Activated naive CD4-positive, alpha-beta T cell treated with anti-CD3 and anti-CD28 coated beads for 36 hours (primary cell): ENCODE measurements around the gene IRS2. TPM values are rescaled to one million over a fixed set of nuclear protein-coding genes. Genes with fewer than 3 reads are reported as not detected.

Experiments
- CTCF ChIA-PET: fragments of 350-600 bp; sonication (Branson Sonifier 250); formaldehyde crosslinking; loops from one replicate; lab custom pipeline; 2021; ENCODE audit warnings: antibody characterized with exemption; lab: Charles Lee
- DNase-seq: peaks from one replicate; pipeline ENCODE4 v3.0.0-alpha.2; 2020
- H3K27ac Mint-ChIP-seq: one replicate; pipeline ENCODE4 v1.8.0; 2021; ENCODE audit warnings: mild to moderate bottlenecking, mixed read lengths
- H3K27me3 Mint-ChIP-seq: one replicate; pipeline ENCODE4 v1.8.0; 2021; ENCODE audit warnings: low read depth, mixed read lengths
- H3K36me3 Mint-ChIP-seq: one replicate; pipeline ENCODE4 v1.8.0; 2021; ENCODE audit warnings: low read depth, mixed read lengths
- H3K4me1 Mint-ChIP-seq: one replicate; pipeline ENCODE4 v1.8.0; 2021; ENCODE audit warnings: low read depth, mixed read lengths
- H3K4me3 Mint-ChIP-seq: one replicate; pipeline ENCODE4 v1.8.0; 2021; ENCODE audit warnings: mild to moderate bottlenecking, moderate library complexity, mixed read lengths
- H3K9me3 Mint-ChIP-seq: one replicate; pipeline ENCODE4 v1.8.0; 2021; ENCODE audit warnings: mixed read lengths
- intact Hi-C: fragments of 100-400 bp; cut with micrococcal nuclease; formaldehyde crosslinking; loops from one replicate; pipeline ENCODE4 v1.15.1; 2023
- total RNA-seq, 2 experiments: library from RNA; stranded (reverse); gene quantifications; one replicate each; pipeline ENCODE4 v1.2.3, GENCODE V29; 2021

The IRS2 gene
- total RNA-seq, 2 experiments from 2014 or later: 3.0 to 3.3 TPM

DNA sequence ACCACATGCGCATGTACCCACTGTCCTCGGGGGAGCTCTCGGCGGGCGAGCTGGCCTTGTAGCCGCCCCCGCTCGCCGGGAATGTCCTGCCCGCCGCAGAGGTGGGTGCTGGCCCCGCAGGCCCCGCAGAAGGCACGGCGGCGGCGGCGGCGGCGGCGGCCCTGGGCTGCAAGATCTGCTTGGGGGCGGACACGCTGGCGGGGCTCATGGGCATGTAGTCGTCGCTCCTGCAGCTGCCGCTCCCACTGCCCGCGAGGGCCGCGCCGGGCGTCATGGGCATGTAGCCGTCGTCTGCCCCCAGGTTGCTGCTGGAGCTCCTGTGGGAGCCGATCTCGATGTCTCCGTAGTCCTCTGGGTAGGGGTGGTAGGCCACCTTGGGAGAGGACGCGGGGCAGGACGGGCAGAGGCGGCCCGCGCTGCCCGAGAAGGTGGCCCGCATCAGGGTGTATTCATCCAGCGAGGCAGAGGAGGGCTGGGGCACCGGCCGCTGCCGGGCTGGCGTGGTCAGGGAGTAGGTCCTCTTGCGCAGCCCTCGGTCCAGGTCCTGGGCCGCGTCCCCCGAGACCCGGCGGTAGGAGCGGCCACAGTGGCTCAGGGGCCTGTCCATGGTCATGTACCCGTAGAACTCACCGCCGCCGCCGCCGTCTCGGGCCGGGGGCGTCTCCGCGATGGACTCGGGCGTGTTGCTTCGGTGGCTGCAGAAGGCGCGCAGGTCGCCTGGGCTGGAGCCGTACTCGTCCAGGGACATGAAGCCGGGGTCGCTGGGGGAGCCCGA lies 2.4 kb downstream of the IRS2 start:
- Mint-ChIP-seq H3K4me1 (peaks cover 35% of the 10 kb centered on the region), H3K27ac (no peak overlapping the region), H3K27me3 (peaks cover 2% of the 10 kb centered on the region), H3K4me3 (no peak overlapping the region), H3K9me3 (no peaks in the 10 kb centered on the region), H3K36me3 (peaks cover 4% of the 10 kb centered on the region)
- intact Hi-C loops: loop anchor here (1.0 to 10.0 kb wide), 2 partner anchors 174 to 1459 kb away; no protein-coding TSS in a partner anchor
- no peak for DNase-seq
- CTCF ChIA-PET: interaction anchor here (0.9 to 1.2 kb wide), 2 partner anchors 52 to 377 kb away, joined by 3 read pairs; no protein-coding TSS in a partner anchor

DNA sequence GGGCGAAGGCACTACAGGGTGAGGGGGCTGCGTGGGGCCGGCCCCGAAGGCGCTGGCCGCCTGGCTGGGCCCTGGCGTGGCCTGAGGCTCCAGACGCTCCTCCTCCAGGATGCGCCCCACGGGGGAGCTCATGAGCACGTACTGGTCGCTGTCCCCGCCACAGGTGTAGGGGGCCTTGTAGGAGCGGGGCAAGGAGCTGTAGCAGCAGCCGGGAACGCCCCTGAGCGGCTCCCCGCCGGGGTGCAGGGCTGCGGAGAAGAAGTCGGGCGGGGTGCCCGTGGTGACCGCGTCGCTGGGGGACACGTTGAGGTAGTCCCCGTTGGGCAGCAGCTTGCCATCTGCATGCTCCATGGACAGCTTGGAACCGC lies 3.0 kb downstream of the IRS2 start:
- Mint-ChIP-seq H3K36me3 (peaks cover 4% of the 10 kb centered on the region), H3K27me3 (no peaks in the 10 kb centered on the region), H3K9me3 (no peaks in the 10 kb centered on the region), H3K4me1 (peaks cover 35% of the 10 kb centered on the region), H3K27ac (no peak overlapping the region), H3K4me3 (no peak overlapping the region)
- CTCF ChIA-PET: interaction anchor here (0.9 kb wide), 1 partner anchor 376 kb away, joined by 3 read pairs; no protein-coding TSS in a partner anchor
- intact Hi-C loops: loop anchor here (10.0 kb wide), 1 partner anchor 1459 kb away; no protein-coding TSS in a partner anchor
- no peak for DNase-seq

DNA sequence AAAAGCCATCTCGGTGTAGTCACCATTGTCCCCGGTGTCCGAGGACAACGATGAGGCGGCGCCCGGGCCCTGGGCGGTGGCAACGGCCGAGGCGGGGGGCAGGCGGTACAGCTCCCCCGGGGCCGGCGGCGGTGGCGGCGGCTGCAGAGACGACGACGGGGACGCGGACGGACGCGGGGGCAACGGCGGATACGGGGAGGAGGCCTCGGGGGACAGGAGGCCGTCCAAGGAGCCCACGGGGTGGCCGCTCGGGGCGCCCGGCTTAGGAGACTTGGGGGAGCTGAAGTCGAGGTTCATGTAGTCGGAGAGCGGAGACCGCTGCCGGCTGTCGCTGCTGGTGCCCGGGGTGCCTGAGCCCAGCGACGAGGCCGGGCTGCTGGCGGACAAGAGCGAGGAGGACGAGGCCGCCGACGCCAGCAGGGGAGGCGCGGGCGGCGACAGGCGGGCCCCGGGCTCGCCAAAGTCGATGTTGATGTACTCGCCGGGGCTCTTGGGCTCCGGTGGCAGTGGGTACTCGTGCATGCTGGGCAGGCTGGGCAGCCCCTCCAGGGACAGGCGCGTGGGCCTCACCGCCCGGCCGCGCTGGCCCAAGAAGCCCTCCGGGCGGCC lies 3.5 kb downstream of the IRS2 start:
- intact Hi-C loops: loop anchor here (10.0 kb wide), 1 partner anchor 1458 kb away; no protein-coding TSS in a partner anchor
- no peak overlapping the region for H3K4me3 Mint-ChIP-seq

DNA sequence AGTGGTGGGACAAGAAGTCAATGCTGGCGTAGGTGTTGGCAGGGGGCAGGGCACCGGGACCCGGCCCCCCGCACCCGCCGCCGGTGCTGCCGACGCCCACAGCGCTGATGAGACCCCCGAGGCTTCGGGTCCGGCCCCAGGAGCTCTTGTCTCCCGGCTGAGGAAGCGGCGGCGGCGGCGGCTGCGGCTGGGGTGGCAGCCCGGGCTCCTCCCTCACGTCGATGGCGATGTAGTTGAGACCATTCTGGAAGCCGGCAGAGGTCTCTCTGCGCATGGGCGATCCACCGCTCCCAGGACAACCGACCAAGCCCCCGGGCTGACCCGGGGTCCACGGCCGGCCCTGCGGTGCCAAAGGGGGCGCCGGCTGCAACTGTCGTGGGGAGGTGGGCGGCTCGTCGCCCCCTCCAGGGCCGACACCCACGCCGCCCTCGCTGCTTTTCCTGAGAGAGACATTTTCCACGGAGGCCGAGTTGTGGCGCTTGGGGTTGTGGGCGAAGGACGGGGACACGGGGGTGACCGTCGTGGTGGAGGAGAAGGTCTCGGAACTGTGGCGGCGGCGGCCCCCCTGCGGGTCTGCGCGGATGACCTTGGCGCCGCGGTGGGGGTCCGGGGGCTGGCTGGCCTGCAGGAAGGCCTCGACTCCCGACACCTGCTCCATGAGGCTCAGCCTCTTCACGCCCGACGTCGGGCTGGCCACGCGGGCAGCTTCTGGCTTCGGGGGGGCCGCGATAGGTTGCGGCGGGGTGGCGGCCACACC lies 4.1 kb downstream of the IRS2 start:
- Mint-ChIP-seq H3K36me3 (peaks cover 4% of the 10 kb centered on the region), H3K4me3 (no peak overlapping the region), H3K4me1 (peaks cover 39% of the 10 kb centered on the region), H3K27ac (no peak overlapping the region), H3K27me3 (no peaks in the 10 kb centered on the region), H3K9me3 (no peaks in the 10 kb centered on the region)
- CTCF ChIA-PET: no interaction called here
- intact Hi-C loops: loop anchor here (10.0 kb wide), 1 partner anchor 1457 kb away; no protein-coding TSS in a partner anchor
- DNase-seq: no peak

More for the DNA sequence above, 3.5 kb downstream of the IRS2 start:
- no peaks in the 10 kb centered on the region for H3K27me3 Mint-ChIP-seq
- peaks cover 36% of the 10 kb centered on the region for H3K4me1 Mint-ChIP-seq
- H3K36me3 Mint-ChIP-seq: peaks cover 4% of the 10 kb centered on the region
- H3K27ac Mint-ChIP-seq: no peak overlapping the region
- CTCF ChIA-PET: interaction anchor here (0.9 kb wide), 1 partner anchor 376 kb away, joined by 3 read pairs; no protein-coding TSS in a partner anchor
- no peaks in the 10 kb centered on the region for H3K9me3 Mint-ChIP-seq
- no peak for DNase-seq

DNA sequence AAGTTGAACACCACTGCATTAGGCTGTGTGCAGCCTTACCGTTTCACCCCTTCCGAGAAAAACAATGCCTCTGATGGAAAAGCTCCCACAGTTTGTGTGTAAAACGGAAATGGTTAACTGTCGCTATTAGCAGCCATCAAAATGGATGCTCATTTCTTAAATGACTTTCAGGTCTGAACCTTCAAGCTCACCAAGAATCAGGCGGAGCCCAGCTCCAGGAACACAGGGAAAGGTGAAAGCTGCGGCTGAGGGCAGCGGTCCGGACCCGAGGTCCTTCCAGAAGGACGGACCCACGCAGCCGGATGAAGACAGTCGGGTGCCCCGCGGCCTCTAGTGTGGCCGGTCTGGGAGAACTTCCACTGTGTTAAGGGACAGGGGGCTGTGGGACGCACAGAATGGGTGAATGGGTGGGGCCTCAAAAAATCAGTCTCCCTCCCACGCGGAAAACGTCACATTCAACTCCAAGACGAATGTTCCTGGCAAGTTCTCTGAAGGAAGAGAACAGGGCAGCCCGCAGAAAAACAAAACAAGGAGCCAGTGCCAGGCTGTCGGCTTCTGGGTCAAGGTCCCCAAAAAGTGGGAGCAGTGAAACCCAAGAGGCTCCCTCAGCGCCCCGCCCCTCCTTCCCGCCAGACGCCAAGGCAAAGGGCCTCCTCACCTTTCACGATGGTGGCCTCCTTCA lies 4.9 kb downstream of the IRS2 start:
- no peak overlapping the region for H3K4me3 Mint-ChIP-seq
- no peaks in the 10 kb centered on the region for H3K27me3 Mint-ChIP-seq
- peaks cover 4% of the 10 kb centered on the region for H3K36me3 Mint-ChIP-seq
- no peak overlapping the region for H3K27ac Mint-ChIP-seq
- intact Hi-C loops: loop anchor here (10.0 kb wide), 1 partner anchor 1457 kb away; no protein-coding TSS in a partner anchor
- no peaks in the 10 kb centered on the region for H3K9me3 Mint-ChIP-seq
- no peak for DNase-seq
- CTCF ChIA-PET: no interaction called here
- peaks cover 46% of the 10 kb centered on the region for H3K4me1 Mint-ChIP-seq

DNA sequence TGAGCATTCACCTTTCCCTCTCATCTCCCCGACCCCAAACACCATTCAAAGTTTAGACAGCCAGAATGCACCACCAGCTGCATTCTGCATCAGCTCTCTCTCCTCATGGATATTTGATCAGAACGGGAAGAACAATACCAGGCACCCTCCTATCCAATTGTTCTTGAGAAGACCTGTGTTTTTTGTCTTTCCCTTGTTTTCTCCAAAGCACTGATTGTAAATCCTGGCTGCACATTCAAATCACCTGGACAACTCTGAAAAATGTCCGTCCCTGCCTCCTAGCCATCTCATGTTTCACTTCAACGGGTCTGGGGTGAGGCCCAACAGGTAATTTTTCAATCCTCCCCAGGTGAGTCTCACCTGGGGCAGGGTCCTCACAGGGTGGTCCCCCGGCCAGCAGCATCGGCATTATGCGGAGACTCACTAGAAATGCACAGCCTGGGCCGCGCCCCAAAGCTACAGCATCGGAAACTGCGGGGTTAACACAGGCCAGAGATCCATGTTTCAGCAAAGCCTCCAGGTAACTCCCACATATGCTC lies 5.5 kb downstream of the IRS2 start:
- peaks cover 4% of the 10 kb centered on the region for H3K36me3 Mint-ChIP-seq
- no peaks in the 10 kb centered on the region for H3K9me3 Mint-ChIP-seq
- no peak overlapping the region for H3K4me3 Mint-ChIP-seq
- H3K4me1 Mint-ChIP-seq: peaks cover 49% of the 10 kb centered on the region
- no peaks in the 10 kb centered on the region for H3K27me3 Mint-ChIP-seq
- H3K27ac Mint-ChIP-seq: no peak overlapping the region
- intact Hi-C loops: loop anchor here (10.0 kb wide), 1 partner anchor 1456 kb away; no protein-coding TSS in a partner anchor
- CTCF ChIA-PET: interaction anchor here (0.8 to 2.6 kb wide), 2 partner anchors 9 to 819 kb away, joined by 3 to 8 read pairs; no protein-coding TSS in a partner anchor
- DNase-seq: no peak

GRCh38 chr13:109779876-109780510 lies 6.4 kb downstream of the IRS2 start:
- no peak overlapping the region for H3K4me3 Mint-ChIP-seq
- CTCF ChIA-PET: interaction anchor here (0.7 to 2.6 kb wide), 4 partner anchors 10 to 818 kb away, joined by 3 to 8 read pairs (median 5); no protein-coding TSS in a partner anchor
- peaks cover 4% of the 10 kb centered on the region for H3K36me3 Mint-ChIP-seq
- no peaks in the 10 kb centered on the region for H3K9me3 Mint-ChIP-seq
- intact Hi-C loops: loop anchor here (1.0 to 10.0 kb wide), 7 partner anchors 37 to 1511 kb away; partner anchors contain the start of gene TNFSF13B
- H3K27ac Mint-ChIP-seq: no peak overlapping the region
- H3K4me1 Mint-ChIP-seq: peaks cover 49% of the 10 kb centered on the region
- DNase-seq: no peak
- H3K27me3 Mint-ChIP-seq: no peaks in the 10 kb centered on the region

GRCh38 chr13:109779074-109779473 lies 7.3 kb downstream of the IRS2 start:
- peak; percentile 82 for DNase-seq
- H3K27me3 Mint-ChIP-seq: no peaks in the 10 kb centered on the region
- intact Hi-C loops: loop anchor here (1.0 to 5.0 kb wide), 6 partner anchors 36 to 1510 kb away; partner anchors contain the start of gene TNFSF13B
- peak overlapping the region; percentile 47 for H3K4me3 Mint-ChIP-seq
- CTCF ChIA-PET: interaction anchor here (0.7 to 2.6 kb wide), 2 partner anchors 11 to 15 kb away, joined by 3 to 8 read pairs; no protein-coding TSS in a partner anchor
- no peaks in the 10 kb centered on the region for H3K9me3 Mint-ChIP-seq
- peaks cover 50% of the 10 kb centered on the region for H3K4me1 Mint-ChIP-seq
- H3K36me3 Mint-ChIP-seq: peaks cover 5% of the 10 kb centered on the region
- peak overlapping the region; percentile 52 for H3K27ac Mint-ChIP-seq

- intact Hi-C loops: loop anchor here (1.0 to 5.0 kb wide), 6 partner anchors 8 to 1509 kb away; partner anchors contain the start of genes IRS2 and TNFSF13B
- H3K36me3 Mint-ChIP-seq: peaks cover 7% of the 10 kb centered on the region
- peak overlapping the region; percentile 27 for H3K4me3 Mint-ChIP-seq
- CTCF ChIA-PET: no interaction called here
- H3K4me1 Mint-ChIP-seq: peaks cover 59% of the 10 kb centered on the region
- DNase-seq: peak; percentile 21
- no peaks in the 10 kb centered on the region for H3K9me3 Mint-ChIP-seq
- H3K27ac Mint-ChIP-seq: peak overlapping the region; percentile 24
- no peaks in the 10 kb centered on the region for H3K27me3 Mint-ChIP-seq
These were observed 8.3 kb downstream of the IRS2 start for GRCh38 chr13:109778102-109778542.

DNA sequence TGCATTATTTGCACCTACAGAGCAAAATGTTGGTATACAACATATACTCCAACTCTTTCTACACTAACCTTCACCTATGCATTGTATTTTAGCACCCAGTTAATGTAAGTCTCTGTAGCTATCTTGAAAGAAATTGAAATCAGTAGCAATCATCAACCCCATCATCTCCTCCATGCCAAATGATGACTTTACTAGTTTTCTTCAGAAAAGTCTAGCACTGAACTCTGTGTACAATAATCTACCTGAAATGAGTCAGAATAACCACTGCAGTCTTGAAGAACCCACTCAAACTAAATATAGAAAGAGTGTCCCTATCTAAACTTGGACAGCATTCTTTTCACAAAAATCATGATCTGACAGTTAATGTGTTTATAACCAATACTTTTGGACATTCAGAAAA lies 9.8 kb downstream of the IRS2 start:
- intact Hi-C loops: loop anchor here (5.0 kb wide), 2 partner anchors 204 to 1369 kb away; no protein-coding TSS in a partner anchor
- DNase-seq: no peak
- no peaks in the 10 kb centered on the region for H3K27me3 Mint-ChIP-seq
- no peak overlapping the region for H3K4me3 Mint-ChIP-seq
- peaks cover 59% of the 10 kb centered on the region for H3K4me1 Mint-ChIP-seq
- no peak overlapping the region for H3K27ac Mint-ChIP-seq
- CTCF ChIA-PET: no interaction called here
- H3K36me3 Mint-ChIP-seq: peaks cover 4% of the 10 kb centered on the region
- no peaks in the 10 kb centered on the region for H3K9me3 Mint-ChIP-seq
